Endodermal cell (in vitro differentiated cells): Measurements from ENCODE around the gene IFT122. TPM values are rescaled to one million over a fixed set of nuclear protein-coding genes. Genes with fewer than 3 reads are reported as not detected.

Experiments
- DNase-seq: peaks from one replicate; pipeline ENCODE4 v3.0.0-alpha.2; 2017
- H3K27ac ChIP-seq: 2 replicates; pipeline ENCODE4 v1.5.1; 2013; ENCODE audit warnings: mild to moderate bottlenecking, low read depth, low read length, moderate library complexity
- H3K27me3 ChIP-seq: 2 replicates; pipeline ENCODE4 v1.6.1; 2013; ENCODE audit warnings: mild to moderate bottlenecking, low read length, moderate library complexity; ENCODE audit not compliant: insufficient read depth, control insufficient read depth, poor library complexity, severe bottlenecking
- H3K36me3 ChIP-seq: 2 replicates; pipeline ENCODE4 v1.7.0; 2013; ENCODE audit warnings: mild to moderate bottlenecking, low read length, moderate library complexity; ENCODE audit not compliant: control insufficient read depth, insufficient read depth
- H3K4me1 ChIP-seq: one replicate; pipeline ENCODE4 v1.7.0; 2013; ENCODE audit warnings: low read length; ENCODE audit not compliant: control insufficient read depth, insufficient read depth
- H3K4me3 ChIP-seq: 2 replicates; pipeline ENCODE4 v1.5.1; 2013; ENCODE audit warnings: mild to moderate bottlenecking, low read length, moderate library complexity
- H3K9ac ChIP-seq: 2 replicates; pipeline ENCODE4 v1.6.1; 2013; ENCODE audit warnings: mild to moderate bottlenecking, low read length, moderate library complexity; ENCODE audit not compliant: poor library complexity, severe bottlenecking; ENCODE audit errors: extremely low read depth
- H3K9me3 ChIP-seq: 2 replicates; pipeline ENCODE4 v1.6.1; 2013; ENCODE audit warnings: mild to moderate bottlenecking, low read length, moderate library complexity; ENCODE audit not compliant: control insufficient read depth
- H3K27ac Mint-ChIP-seq: 2 replicates; pipeline ENCODE4 v1.8.0; 2020; ENCODE audit warnings: mixed read lengths
- H3K27me3 Mint-ChIP-seq: 2 replicates; pipeline ENCODE4 v1.8.0; 2021; ENCODE audit warnings: mild to moderate bottlenecking, mixed read lengths; ENCODE audit not compliant: insufficient read depth
- H3K36me3 Mint-ChIP-seq: 2 replicates; pipeline ENCODE4 v1.8.0; 2020; ENCODE audit warnings: low read depth, mixed read lengths
- H3K4me1 Mint-ChIP-seq: 2 replicates; pipeline ENCODE4 v1.8.0; 2020; ENCODE audit warnings: mixed read lengths
- H3K4me3 Mint-ChIP-seq: 2 replicates; pipeline ENCODE4 v1.8.0; 2020; ENCODE audit warnings: mild to moderate bottlenecking, moderate library complexity, mixed read lengths
- H3K9me3 Mint-ChIP-seq: 2 replicates; pipeline ENCODE4 v1.8.0; 2020; ENCODE audit warnings: mild to moderate bottlenecking, mixed read lengths
- WGBS, 2 experiments: methylation state at CpG; one replicate each; pipeline versions ENCODE4 v1.1.5 to v1.1.7; 2013; ENCODE audit warnings: missing lambda C conversion rate in 2 of 2, mixed read lengths in 1 of 2; ENCODE audit not compliant: insufficient coverage in 1 of 2, insufficient read length in 1 of 2; 5-methylcytosine and 5-hydroxymethylcytosine counted together
- total RNA-seq, 2 donors: library from RNA; stranded (reverse); fragmentation: NEBNext Ultra II Directional in 1 of 2; extraction: Animal tissue kit (Norgen Biotek cat#: 25700) in 1 of 2; gene quantifications; 2 replicates in 1 of 2; 3 replicates in 1 of 2; pipeline ENCODE4 v1.2.1, GENCODE V29; 2021
- TF ChIP-seq, protein P1 (sequence below): fragments of 200-600 bp; sonication (generic); conservative IDR thresholded peaks from 2 replicates; pipeline ENCODE4 v1.5.0; 2021; ENCODE audit warnings: antibody characterized with exemption, mild to moderate bottlenecking

IFT122 gene
- total RNA-seq, 2 donors from 2014 or later, result 36.0 to 46.6 TPM

DNA sequence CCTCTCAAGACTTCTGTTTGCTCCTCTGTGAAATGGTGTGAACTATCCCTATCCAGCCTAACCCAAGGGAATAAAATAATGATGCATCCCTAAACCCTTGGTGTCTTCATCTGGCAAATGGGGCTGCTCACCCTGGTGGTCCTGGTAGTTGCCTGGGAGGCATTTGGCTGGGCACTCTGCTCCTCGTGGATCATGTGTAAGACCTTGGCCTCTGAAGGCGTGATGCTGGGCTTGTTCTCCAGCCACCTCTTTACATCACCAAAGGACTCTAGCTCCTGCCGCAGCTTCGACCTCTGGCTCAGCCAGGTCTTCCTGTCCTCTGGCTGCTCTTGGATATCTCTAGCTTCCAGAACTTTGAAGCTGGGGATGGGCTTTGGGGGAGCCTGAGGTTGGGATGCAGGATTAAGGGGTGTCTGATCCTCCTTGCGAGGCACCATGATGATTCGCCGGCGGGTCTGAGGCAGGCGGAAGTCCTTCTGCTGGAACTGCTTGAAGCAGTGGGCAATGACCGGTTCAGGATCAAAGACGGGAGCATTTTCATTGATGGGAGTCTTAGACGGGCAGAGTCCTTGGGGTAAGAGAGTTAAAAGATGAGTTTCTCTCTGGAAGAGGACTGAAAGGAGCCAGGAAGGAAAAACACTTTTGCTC is 18.7 kb upstream of the IFT122 start:
- no peaks in the 10 kb centered on the region for H3K36me3 Mint-ChIP-seq

DNA sequence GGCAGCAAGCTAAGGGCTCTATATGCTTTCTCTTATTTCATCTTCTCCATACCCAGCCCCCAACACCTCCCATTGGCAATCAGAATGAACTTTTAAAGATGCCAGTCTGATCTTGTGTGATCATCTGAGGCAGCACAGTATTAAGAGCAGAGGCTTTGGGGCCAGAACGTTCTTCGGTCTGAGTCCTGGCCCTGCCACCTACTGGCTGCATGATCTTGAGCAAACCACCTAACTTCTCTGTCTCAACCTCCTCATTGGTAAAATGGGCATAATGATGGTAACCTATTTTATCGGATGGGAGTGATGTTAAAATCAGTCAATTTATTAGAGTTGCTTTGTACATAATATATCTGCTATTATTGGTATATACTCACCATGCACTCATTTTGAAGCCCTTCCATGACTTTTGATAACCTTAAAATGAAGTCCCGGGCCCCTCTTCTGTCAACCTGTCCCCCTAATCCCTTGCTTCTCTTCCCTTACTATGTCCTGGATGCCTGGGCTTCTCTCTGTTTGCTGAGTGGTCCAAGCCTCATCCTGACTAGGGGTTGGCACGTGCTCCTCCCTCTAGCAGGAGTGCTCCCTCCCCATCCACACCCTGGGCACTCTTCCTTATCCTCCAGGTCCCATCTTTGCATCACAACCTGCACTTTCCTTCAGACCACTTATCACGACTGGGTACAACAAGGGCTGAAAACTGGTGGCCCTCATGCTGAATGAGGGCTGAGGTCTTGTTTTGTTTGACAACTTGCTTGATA is 17.9 kb upstream of the IFT122 start:
- no peaks in the 10 kb centered on the region for H3K4me1 ChIP-seq
- Mint-ChIP-seq H3K4me3 (no peak overlapping the region), H3K27ac (no peak overlapping the region), H3K36me3 (no peaks in the 10 kb centered on the region), H3K9me3 (no peaks in the 10 kb centered on the region), H3K4me1 (peaks cover 27% of the 10 kb centered on the region), H3K27me3 (peaks cover 5% of the 10 kb centered on the region)
- no peaks in the 10 kb centered on the region for H3K9me3 ChIP-seq
- H3K27me3 ChIP-seq, result peaks cover 1% of the 10 kb centered on the region
- no peak overlapping the region for H3K4me3 ChIP-seq
- H3K9ac ChIP-seq, result no peak overlapping the region
- H3K27ac ChIP-seq, result no peak overlapping the region
- no peaks in the 10 kb centered on the region for H3K36me3 ChIP-seq
- TF ChIP-seq, protein P1, sequence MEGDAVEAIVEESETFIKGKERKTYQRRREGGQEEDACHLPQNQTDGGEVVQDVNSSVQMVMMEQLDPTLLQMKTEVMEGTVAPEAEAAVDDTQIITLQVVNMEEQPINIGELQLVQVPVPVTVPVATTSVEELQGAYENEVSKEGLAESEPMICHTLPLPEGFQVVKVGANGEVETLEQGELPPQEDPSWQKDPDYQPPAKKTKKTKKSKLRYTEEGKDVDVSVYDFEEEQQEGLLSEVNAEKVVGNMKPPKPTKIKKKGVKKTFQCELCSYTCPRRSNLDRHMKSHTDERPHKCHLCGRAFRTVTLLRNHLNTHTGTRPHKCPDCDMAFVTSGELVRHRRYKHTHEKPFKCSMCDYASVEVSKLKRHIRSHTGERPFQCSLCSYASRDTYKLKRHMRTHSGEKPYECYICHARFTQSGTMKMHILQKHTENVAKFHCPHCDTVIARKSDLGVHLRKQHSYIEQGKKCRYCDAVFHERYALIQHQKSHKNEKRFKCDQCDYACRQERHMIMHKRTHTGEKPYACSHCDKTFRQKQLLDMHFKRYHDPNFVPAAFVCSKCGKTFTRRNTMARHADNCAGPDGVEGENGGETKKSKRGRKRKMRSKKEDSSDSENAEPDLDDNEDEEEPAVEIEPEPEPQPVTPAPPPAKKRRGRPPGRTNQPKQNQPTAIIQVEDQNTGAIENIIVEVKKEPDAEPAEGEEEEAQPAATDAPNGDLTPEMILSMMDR, result peak; percentile 70
- 63 to 73% methylated on average over 4 to 5 of the region's 6 CpGs for WGBS, 2 experiments
- DNase-seq, result peak; percentile 60

More for the DNA sequence above, 18.7 kb upstream of the IFT122 start:
- DNase-seq, result peak; percentile 35
- peaks cover 27% of the 10 kb centered on the region for H3K4me1 Mint-ChIP-seq
- Histone ChIP-seq H3K4me1 (no peaks in the 10 kb centered on the region), H3K9me3 (no peaks in the 10 kb centered on the region), H3K27me3 (no peaks in the 10 kb centered on the region), H3K9ac (no peak overlapping the region), H3K36me3 (no peaks in the 10 kb centered on the region), H3K4me3 (no peak overlapping the region), H3K27ac (no peak overlapping the region)
- 93 to 94% methylated on average over 5 to 12 of the region's 12 CpGs for WGBS, 2 experiments
- no peak overlapping the region for H3K4me3 Mint-ChIP-seq
- H3K27me3 Mint-ChIP-seq, result no peaks in the 10 kb centered on the region
- TF ChIP-seq, protein P1, result no peak
- H3K27ac Mint-ChIP-seq, result no peak overlapping the region
- H3K9me3 Mint-ChIP-seq, result no peaks in the 10 kb centered on the region

DNA sequence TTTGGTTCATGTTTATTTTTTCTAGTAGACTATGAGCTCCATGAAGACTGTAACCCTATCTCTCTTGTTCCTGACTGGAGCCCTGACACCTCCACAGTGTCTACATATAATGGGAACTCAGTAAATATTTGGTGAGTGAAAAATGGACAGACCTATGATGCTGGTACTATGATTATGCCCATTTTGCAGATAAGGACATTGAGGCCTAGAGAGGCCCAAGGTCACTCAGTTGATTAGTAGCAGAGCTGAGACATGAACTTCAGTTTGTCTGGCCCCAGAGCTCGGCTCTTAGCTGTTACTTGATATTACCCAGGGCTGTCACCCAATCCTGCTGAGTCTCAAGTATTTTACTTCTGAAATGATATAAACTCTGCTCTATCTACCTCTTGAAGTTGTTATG is 17.1 kb upstream of the IFT122 start:
- no peaks in the 10 kb centered on the region for H3K9me3 Mint-ChIP-seq
- Histone ChIP-seq H3K36me3 (no peaks in the 10 kb centered on the region), H3K9ac (no peak overlapping the region), H3K9me3 (no peaks in the 10 kb centered on the region), H3K27ac (no peak overlapping the region), H3K4me1 (no peaks in the 10 kb centered on the region), H3K27me3 (peaks cover 8% of the 10 kb centered on the region), H3K4me3 (no peak overlapping the region)
- H3K27me3 Mint-ChIP-seq, result peaks cover 12% of the 10 kb centered on the region
- TF ChIP-seq, protein P1, result no peak
- DNase-seq, result no peak
- H3K36me3 Mint-ChIP-seq, result no peaks in the 10 kb centered on the region
- peaks cover 28% of the 10 kb centered on the region for H3K4me1 Mint-ChIP-seq
- 79 to 100% methylated on average over 1 of the region's 1 CpG for WGBS, 2 experiments
- H3K4me3 Mint-ChIP-seq, result no peak overlapping the region
- H3K27ac Mint-ChIP-seq, result no peak overlapping the region
